DMS 273 treated with DMSO at 0.1 percent for 48 hours (cell line): ENCODE data around the gene DOK6.

Experiments
- DNase-seq: peaks from one replicate; lab custom pipeline; 2025; lab: John Stamatoyannopoulos, UW

The DOK6 gene

GRCh38 chr18:69686861-69687260 is 286.2 kb downstream of the DOK6 start:
- no peak for DNase-seq

DNA sequence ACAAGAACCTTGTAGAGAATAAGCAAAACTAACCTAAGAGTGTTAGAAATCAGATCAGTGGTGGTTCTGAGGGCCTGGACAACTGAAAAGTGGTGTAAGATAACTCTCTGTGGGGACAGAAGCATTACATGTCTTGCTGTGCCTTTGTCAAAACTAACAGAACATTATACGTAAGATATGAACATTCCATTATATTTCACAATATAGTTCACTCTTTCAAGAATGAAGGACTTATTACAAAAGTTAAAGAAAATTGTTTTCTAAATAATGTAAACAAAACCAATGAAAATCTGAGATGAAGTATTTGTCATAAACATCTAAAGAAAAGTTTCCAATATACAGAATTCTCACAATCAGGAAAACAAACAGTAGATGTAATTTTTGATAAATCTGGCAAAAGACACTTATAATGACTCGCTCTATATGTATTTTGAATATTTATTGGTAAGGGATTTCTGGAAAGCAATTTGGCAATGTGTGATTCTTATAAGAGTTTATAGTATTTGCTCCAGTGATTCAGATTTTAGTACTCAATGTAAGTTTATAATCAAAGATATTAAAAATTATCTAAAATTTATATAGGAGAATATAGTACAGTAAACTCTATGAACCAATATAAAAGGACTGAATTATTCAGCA is 288.6 kb downstream of the DOK6 start:
- DNase-seq = no peak

DNA sequence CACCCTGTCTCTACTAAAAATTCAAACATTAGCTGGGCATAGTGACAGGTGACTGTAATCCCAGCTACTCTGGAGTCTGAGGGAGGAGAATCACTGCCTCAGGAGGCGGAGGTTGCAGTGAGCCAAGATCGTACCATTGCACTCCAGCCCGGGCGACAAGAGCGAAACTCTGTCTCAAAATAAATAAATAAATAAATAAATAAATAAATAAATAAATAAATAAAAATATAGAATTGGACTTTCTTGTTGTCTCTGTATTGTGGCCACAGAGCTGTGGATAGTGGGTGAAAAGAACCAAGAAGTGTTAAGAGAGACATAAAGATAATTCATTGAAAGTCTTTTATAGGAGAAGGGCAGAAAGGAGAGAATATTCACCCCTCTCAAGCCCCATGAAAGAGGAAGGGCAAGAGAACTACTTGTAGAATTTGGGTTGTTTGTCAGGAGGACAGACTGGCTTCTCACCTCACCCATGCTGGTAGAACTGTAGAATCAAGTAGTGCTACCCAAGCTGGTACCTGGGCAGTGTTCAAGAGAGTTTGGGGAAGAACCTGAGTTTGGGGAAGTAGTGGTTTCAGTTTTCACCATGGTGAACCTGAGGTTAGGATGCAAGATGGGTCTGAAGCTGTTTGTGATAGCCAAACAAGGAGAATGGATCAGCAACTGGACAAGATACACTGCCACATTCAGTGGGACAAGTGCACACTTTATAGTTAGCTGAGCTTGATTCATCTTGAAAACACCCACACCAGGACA is 290.5 kb downstream of the DOK6 start:
- DNase-seq = no peak

DNA sequence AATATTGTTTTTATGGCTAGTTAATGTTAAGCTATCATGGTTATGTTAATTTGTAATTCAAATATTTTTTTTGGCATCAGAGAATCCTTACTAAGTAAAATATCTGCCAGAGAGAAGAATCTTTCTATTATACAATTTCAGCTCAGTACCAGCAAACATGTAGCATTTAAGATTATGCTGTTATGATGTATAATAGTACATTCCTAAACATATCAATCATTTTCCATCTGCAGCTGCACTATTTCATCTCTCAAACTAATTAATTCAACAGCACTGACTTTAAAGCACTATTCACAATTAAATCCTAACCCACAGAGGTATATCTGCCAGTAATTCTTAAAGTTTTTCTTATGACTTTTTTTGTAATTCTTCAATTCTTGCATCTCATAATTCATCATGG is 296.4 kb downstream of the DOK6 start:
- no peak for DNase-seq

GRCh38 chr18:69697689-69698088 is 297.0 kb downstream of the DOK6 start:
- DNase-seq = no peak

- no peak for DNase-seq
Observed at GRCh38 chr18:69701305-69701704, 300.6 kb downstream of the DOK6 start.

DNA sequence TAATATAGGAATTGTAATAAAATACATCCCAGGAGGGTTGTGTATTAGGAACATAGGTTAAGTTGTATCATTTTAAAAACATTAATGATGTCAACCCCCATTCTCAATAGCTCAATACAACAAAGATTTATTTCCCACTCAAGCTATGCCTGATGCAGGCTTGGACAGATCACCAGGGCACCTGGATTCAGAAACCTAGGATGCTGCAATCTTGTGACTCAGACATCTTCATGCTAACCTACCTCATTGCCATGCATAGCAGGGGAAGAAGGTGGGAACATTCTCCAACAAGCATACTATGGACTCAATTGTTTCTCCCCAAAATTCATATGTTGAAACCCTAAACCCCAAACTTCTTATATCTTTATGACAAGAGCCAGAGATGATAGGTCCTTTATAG is 302.8 kb downstream of the DOK6 start:
- DNase-seq = no peak

- no peak for DNase-seq
Observed at GRCh38 chr18:69705987-69706386, 305.3 kb downstream of the DOK6 start.

GRCh38 chr18:69708844-69709243 is 308.2 kb downstream of the DOK6 start:
- no peak for DNase-seq

DNA sequence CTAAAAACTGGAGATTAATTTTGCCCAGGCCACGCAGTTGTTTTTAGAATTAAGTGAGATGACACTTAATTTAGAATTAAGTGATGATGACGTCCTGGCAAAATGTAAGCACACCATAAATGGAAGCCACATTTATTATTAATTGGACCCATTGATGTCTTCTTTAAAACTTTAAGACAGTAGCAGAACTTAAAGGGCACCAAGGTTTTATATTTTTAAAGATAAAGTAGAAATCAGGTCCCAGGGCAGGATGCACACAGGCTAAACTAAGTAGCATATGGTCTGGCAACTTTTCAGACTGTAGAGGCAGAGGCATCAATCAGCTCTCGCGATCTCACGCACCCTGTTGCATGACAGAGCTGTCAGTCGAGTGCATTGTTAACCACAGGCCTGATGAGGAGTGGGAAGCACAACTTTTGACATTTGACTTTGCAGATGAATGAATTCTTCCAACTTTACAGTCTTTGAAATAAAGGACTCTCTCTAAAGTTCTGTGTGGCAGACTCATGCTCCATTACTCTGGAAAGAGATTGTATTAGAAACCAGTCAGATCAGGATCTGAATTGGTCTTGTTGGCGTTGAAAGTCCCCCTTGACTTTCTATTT is 314.6 kb downstream of the DOK6 start:
- DNase-seq = no peak

DNA sequence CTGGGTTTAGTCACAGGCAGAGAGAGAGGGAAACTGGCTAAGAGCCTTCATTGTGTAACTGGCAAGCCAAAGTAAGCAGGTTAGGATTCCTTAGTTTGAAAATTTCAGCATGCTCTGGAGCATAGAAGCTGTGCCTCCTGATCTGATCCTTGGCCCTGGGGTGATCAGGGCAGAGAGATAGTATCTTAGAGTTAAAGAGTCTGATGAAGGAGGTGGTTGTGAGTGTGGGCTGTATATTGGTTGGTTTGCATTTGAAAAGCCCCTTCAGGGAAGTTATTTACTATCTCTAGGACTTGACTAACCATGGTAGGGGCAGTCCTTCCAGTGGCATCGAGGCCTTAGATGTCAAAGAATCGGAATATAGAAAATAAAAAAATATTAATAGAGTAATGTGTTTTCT is 316.9 kb downstream of the DOK6 start:
- DNase-seq = no peak

- DNase-seq = no peak
Observed at GRCh38 chr18:69718912-69719547, 318.3 kb downstream of the DOK6 start.

DNA sequence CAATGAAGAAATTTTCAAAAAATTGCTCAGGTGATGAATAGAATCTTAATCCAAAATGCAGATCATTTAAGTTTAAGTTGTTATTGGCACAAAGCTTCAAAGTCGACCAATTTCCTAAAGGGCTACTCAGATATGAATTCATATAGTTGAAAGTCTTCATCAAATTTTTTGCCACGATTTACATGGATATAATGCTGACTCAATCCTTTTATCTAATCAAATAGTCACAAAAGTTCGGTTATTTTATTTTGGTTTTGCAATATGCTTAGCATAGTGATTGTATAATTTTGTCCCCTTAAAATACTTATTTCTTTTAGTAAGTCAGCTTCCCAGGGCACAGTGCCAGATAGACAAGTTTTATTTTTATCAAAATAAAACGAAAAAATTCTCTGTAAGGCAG is 319.7 kb downstream of the DOK6 start:
- no peak for DNase-seq

GRCh38 chr18:69723434-69723833 is 322.7 kb downstream of the DOK6 start:
- DNase-seq = no peak

DNA sequence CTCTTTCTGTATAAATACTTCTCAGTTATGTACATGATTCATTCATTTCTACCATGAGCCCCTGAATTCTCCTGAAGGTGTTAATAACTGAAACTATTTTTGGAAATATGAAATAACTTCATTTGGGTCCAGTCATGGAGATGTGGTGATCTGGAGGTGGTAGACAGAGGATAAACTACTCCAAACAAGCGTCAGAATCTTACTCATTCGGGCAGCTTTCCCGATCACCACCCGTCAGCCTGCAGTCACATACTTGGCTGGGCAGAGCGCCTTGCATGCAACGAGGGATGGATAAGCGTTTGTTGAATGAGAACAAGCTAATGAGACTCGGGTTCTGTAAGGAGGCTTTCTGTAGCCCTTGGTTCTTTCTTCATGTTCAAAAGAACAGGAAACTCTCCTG is 324.3 kb downstream of the DOK6 start:
- DNase-seq = no peak

GRCh38 chr18:69725855-69726508 is 325.3 kb downstream of the DOK6 start:
- no peak for DNase-seq

GRCh38 chr18:69727912-69728572 is 327.4 kb downstream of the DOK6 start:
- DNase-seq = no peak

DNA sequence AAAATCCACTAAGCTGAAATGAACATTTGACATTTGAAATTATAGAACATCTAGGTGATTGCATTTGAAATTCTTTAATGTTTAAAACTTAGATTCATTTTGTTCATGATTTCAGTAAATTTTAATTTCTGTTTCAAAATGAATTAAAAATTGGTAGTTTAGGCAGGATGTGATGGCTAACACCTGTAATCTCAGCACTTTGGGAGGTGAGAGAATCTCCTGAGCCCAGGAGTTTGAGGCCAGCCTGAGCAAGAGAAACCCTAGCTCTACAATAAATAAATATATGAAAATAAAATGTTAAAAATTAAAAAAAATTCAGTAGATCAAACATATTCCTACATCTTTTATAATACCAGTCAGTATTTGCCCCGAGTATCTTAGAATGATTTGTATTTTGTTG is 330.0 kb downstream of the DOK6 start:
- no peak for DNase-seq

GRCh38 chr18:69734536-69734935 is 333.8 kb downstream of the DOK6 start:
- no peak for DNase-seq

DNA sequence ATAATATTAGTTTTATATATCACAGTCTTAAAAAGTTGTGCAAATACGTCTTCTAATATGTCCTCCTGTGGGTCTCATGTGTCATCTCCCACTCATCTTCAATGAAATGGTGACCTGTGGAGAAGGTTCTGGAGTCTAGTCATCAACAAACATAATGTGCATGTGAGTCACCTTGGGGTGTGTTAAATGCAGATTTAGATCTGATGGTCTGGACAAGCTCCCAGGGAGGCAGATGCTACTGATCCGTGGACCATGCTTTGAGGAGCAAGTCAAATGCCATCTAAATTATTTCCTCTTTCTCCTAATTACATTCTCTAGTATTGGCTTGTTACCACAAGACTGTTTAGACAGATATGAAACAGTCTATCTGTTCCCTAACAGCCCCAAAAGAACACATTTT is 336.0 kb downstream of the DOK6 start:
- no peak for DNase-seq

- DNase-seq = no peak
Observed at GRCh38 chr18:69737851-69738250, 337.2 kb downstream of the DOK6 start.

- no peak for DNase-seq
Observed at GRCh38 chr18:69747388-69747787, 346.7 kb downstream of the DOK6 start.
